GM18526 (cell line): Measurements from ENCODE around the gene PLEKHD1.

Experiments used
- POLR2A ChIP-seq: IDR thresholded peaks from 3 replicates; pipeline ENCODE4 v1.6.1; 2011; ENCODE audit not compliant: insufficient read length; ENCODE audit errors: extremely low read depth

PLEKHD1 gene

GRCh38 chr14:69484444-69485314, at the start of gene PLEKHD1:
PLEKHD1 (plus strand) TSS chr14:69484728; CDS start chr14:69484966, 238 bp downstream.
- no peak for TF ChIP-seq POLR2A

GRCh38 chr14:69439521-69440270, 44.8 kb upstream of the PLEKHD1 start:
- TF ChIP-seq POLR2A = no peak

- TF ChIP-seq POLR2A = no peak
These were observed 42.6 kb upstream of the PLEKHD1 start for GRCh38 chr14:69441948-69442347.

GRCh38 chr14:69443296-69443805, 41.2 kb upstream of the PLEKHD1 start:
- no peak for TF ChIP-seq POLR2A

GRCh38 chr14:69449216-69449615, 35.3 kb upstream of the PLEKHD1 start:
- no peak for TF ChIP-seq POLR2A

GRCh38 chr14:69451941-69452340, 32.6 kb upstream of the PLEKHD1 start:
- TF ChIP-seq POLR2A = no peak

- no peak for TF ChIP-seq POLR2A
These were observed 26.2 kb upstream of the PLEKHD1 start for GRCh38 chr14:69458350-69458749.

- TF ChIP-seq POLR2A = no peak
These were observed 25.4 kb upstream of the PLEKHD1 start for GRCh38 chr14:69459122-69459521.

GRCh38 chr14:69460093-69460701, 24.3 kb upstream of the PLEKHD1 start:
- TF ChIP-seq POLR2A = no peak

GRCh38 chr14:69464379-69464778, 20.1 kb upstream of the PLEKHD1 start:
- no peak for TF ChIP-seq POLR2A

GRCh38 chr14:69464829-69465228, 19.7 kb upstream of the PLEKHD1 start:
- TF ChIP-seq POLR2A = no peak

- TF ChIP-seq POLR2A = no peak
These were observed 15.6 kb upstream of the PLEKHD1 start for GRCh38 chr14:69468949-69469348.

- TF ChIP-seq POLR2A = no peak
These were observed 13.1 kb upstream of the PLEKHD1 start for GRCh38 chr14:69471436-69471835.

- no peak for TF ChIP-seq POLR2A
These were observed 12.6 kb upstream of the PLEKHD1 start for GRCh38 chr14:69471916-69472315.

GRCh38 chr14:69473260-69473659, 11.3 kb upstream of the PLEKHD1 start:
- no peak for TF ChIP-seq POLR2A
